HepG2 (cell line): ENCODE results near the gene METTL26. TPM values are rescaled to one million over a fixed set of nuclear protein-coding genes. Genes with fewer than 3 reads are reported as not detected.

Experiments used
- DDIT3 ChIP-seq: sonication (generic); formaldehyde crosslinking; IDR thresholded peaks from 2 replicates; pipeline ENCODE4 v1.4.0; 2020; ENCODE audit warnings: mild to moderate bottlenecking, missing genetic modification reagents
- FIP1L1 ChIP-seq: fragments of 200-400 bp; formaldehyde crosslinking; IDR thresholded peaks from 2 replicates; pipeline ENCODE4 v1.6.1; 2018; ENCODE audit warnings: low read depth, mild to moderate bottlenecking, low read length, moderate library complexity, borderline replicate concordance; ENCODE audit not compliant: insufficient read depth
- FOXK2 ChIP-seq: fragments of 450-650 bp; IDR thresholded peaks from 2 replicates; pipeline ENCODE4 v1.6.1; 2016
- FOXP1 ChIP-seq, 2 experiments: fragments of 450-650 bp in 1 of 2; IDR thresholded peaks; 2 replicates each; pipeline ENCODE4 v1.6.1; 2017 to 2018; ENCODE audit warnings: antibody characterized with exemption in 1 of 2
- HMGA1 ChIP-seq: sonication (generic); formaldehyde crosslinking; conservative IDR thresholded peaks from 2 replicates; pipeline ENCODE4 v1.4.0; 2020; ENCODE audit warnings: missing genetic modification reagents
- JUND ChIP-seq: sonication (generic); formaldehyde crosslinking; IDR thresholded peaks from 2 replicates; pipeline ENCODE4 v1.8.0; 2022; ENCODE audit warnings: mild to moderate bottlenecking, missing genetic modification reagents
- NKX3-1 ChIP-seq: sonication (generic); formaldehyde crosslinking; IDR thresholded peaks from 2 replicates; pipeline ENCODE4 v1.5.0; 2020; ENCODE audit warnings: missing genetic modification reagents
- ZC3H13 ChIP-seq: sonication (generic); formaldehyde crosslinking; IDR thresholded peaks from 2 replicates; pipeline ENCODE4 v1.8.1; 2023; ENCODE audit warnings: mild to moderate bottlenecking, missing genetic modification reagents, moderate library complexity
- ZNF343 ChIP-seq: sonication (generic); formaldehyde crosslinking; IDR thresholded peaks from 2 replicates; pipeline ENCODE4 v1.4.0; 2020; ENCODE audit warnings: mild to moderate bottlenecking, missing genetic modification reagents
- ZNF572 ChIP-seq: sonication (generic); formaldehyde crosslinking; IDR thresholded peaks from 2 replicates; pipeline ENCODE4 v1.5.1; 2020; ENCODE audit warnings: mild to moderate bottlenecking, missing genetic modification reagents
- ZNF629 ChIP-seq: sonication (generic); formaldehyde crosslinking; conservative IDR thresholded peaks from 2 replicates; pipeline ENCODE4 v1.5.0; 2020; ENCODE audit warnings: missing genetic modification reagents
- ZNF891 ChIP-seq: sonication (generic); formaldehyde crosslinking; IDR thresholded peaks from 2 replicates; pipeline ENCODE4 v1.5.0; 2020; ENCODE audit warnings: mild to moderate bottlenecking, missing genetic modification reagents
- polyA plus RNA-seq, 8 experiments: library from polyadenylated mRNA; depleted of rRNA in 3 of 8; stranded (reverse) in 7 of 8; unstranded in 1 of 8; fragments of >200 nt; fragmentation: Illumina TruSeq in 4 of 8; extraction: Trizol in 4 of 8; gene quantifications; 2 replicates each; pipeline versions ENCODE4 v1.2.1 to v1.2.3, GENCODE V29; 2011 to 2016; ENCODE audit warnings: low read depth in 4 of 8, missing spikeins in 1 of 8, mixed read lengths in 1 of 8; ENCODE audit not compliant: insufficient read depth in 1 of 8
- total RNA-seq, 5 experiments: library from RNA; depleted of rRNA; stranded (reverse); fragments of >200 nt; fragmentation: Illumina TruSeq; extraction: Trizol; gene quantifications; 2 replicates each; pipeline ENCODE4 v1.2.3, GENCODE V29; 2016; ENCODE audit warnings: low read depth in 1 of 5
- TF ChIP-seq, protein P1 (sequence below): sonication (generic); formaldehyde crosslinking; IDR thresholded peaks from 2 replicates; pipeline ENCODE4 v1.5.1; 2020; ENCODE audit warnings: mild to moderate bottlenecking, missing genetic modification reagents
- TF ChIP-seq, protein P2 (sequence below): sonication (generic); formaldehyde crosslinking; IDR thresholded peaks from 2 replicates; pipeline ENCODE4 v1.5.0; 2020; ENCODE audit warnings: mild to moderate bottlenecking, missing genetic modification reagents
- TF ChIP-seq, protein P3 (sequence below): sonication (generic); formaldehyde crosslinking; IDR thresholded peaks from 2 replicates; pipeline ENCODE4 v1.8.1; 2022; ENCODE audit warnings: low read depth, mild to moderate bottlenecking, missing genetic modification reagents

Gene METTL26
- total and polyA plus RNA-seq, 2 of the 13 experiments (the other 11 are each of a cell fraction or from before 2014, with no cell fraction given), result 65.5 to 70.1 TPM

DNA sequence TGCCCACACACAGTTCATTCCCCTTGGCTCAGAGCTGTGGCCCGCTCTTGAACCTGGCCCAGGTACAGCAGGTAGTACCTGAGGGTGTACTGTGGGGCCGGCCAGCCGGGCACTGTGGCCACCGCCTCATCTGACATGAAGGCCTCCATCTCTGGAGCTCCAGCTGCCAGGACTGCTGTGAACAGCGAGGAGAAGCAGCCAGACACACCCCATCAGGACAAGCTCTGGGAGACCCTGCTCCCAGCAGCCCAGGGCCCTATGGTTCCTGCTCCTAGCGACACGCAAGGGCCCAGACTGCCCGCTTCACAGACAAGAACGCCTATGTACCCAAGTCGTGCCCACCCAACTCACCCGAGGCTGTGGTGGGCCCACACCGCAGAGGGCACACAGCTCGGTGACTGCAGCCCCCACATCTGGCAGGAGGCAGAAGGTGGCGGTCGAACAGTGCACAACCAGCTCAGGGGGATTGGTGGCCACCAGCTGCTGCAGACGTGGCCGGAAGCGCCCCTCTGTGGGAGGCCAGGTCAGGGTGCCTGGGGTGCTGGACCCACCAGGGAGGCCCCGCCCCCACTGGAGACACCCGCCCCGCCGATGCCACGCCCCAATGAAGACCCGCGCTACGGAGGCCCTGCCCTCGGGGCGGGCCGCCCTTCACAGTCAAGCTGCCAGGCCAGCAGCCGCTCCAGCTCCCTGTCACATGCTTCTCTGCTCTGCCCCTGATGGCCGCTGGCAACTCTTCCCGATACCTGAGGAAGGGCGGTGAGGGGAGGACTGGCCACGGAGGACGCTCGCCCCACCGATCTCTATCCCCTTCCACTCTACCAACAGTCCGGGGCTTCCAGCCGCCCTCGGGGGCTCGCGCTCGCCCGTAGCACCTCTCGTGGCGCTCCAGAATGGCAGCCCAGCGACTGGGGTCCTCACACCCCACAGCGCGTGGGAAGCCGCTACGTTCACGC, 43.0 kb upstream of the METTL26 start (continued):
- TF ChIP-seq, protein P1, sequence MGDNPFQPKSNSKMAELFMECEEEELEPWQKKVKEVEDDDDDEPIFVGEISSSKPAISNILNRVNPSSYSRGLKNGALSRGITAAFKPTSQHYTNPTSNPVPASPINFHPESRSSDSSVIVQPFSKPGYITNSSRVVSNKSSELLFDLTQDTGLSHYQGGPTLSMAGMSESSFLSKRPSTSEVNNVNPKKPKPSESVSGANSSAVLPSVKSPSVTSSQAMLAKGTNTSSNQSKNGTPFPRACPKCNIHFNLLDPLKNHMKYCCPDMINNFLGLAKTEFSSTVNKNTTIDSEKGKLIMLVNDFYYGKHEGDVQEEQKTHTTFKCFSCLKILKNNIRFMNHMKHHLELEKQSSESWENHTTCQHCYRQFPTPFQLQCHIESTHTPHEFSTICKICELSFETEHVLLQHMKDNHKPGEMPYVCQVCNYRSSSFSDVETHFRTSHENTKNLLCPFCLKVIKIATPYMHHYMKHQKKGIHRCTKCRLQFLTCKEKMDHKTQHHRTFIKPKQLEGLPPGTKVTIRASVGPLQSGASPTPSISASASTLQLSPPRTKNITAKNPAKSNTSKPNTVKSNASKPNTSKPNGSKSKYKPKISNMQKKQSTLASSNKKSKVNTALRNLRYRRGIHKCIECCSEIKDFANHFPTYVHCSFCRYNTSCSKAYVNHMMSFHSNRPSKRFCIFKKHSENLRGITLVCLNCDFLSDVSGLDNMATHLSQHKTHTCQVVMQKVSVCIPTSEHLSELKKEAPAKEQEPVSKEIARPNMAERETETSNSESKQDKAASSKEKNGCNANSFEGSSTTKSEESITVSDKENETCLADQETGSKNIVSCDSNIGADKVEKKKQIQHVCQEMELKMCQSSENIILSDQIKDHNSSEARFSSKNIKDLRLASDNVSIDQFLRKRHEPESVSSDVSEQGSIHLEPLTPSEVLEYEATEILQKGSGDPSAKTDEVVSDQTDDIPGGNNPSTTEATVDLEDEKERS, result peak; percentile 58; the same call in 1 of the 2 replicates
- TF ChIP-seq DDIT3 (CRISPR knock-in tag), result no peak
- TF ChIP-seq, protein P2, sequence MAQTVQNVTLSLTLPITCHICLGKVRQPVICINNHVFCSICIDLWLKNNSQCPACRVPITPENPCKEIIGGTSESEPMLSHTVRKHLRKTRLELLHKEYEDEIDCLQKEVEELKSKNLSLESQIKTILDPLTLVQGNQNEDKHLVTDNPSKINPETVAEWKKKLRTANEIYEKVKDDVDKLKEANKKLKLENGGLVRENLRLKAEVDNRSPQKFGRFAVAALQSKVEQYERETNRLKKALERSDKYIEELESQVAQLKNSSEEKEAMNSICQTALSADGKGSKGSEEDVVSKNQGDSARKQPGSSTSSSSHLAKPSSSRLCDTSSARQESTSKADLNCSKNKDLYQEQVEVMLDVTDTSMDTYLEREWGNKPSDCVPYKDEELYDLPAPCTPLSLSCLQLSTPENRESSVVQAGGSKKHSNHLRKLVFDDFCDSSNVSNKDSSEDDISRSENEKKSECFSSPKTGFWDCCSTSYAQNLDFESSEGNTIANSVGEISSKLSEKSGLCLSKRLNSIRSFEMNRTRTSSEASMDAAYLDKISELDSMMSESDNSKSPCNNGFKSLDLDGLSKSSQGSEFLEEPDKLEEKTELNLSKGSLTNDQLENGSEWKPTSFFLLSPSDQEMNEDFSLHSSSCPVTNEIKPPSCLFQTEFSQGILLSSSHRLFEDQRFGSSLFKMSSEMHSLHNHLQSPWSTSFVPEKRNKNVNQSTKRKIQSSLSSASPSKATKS, result no peak
- TF ChIP-seq FOXP1 (IDR thresholded peaks at IDR 0.05), result no peak
- TF ChIP-seq FOXP1 (CRISPR knock-in tag; IDR thresholded peaks at IDR 0.05), result no peak
- TF ChIP-seq FOXK2, result no peak
- peak; percentile 91 for TF ChIP-seq ZC3H13 (CRISPR knock-in tag)
- TF ChIP-seq NKX3-1 (CRISPR knock-in tag), result no peak
- TF ChIP-seq ZNF343 (CRISPR knock-in tag), result no peak
- no peak for TF ChIP-seq ZNF891 (CRISPR knock-in tag)
- TF ChIP-seq JUND (CRISPR knock-in tag), result no peak
- no peak for TF ChIP-seq ZNF572 (CRISPR knock-in tag)
- no peak for TF ChIP-seq HMGA1
- 0 out of 2 replicates have a peak, but pooled peaks have one; percentile 19 for TF ChIP-seq ZNF629 (CRISPR knock-in tag)
- no peak for TF ChIP-seq FIP1L1
- TF ChIP-seq, protein P3, sequence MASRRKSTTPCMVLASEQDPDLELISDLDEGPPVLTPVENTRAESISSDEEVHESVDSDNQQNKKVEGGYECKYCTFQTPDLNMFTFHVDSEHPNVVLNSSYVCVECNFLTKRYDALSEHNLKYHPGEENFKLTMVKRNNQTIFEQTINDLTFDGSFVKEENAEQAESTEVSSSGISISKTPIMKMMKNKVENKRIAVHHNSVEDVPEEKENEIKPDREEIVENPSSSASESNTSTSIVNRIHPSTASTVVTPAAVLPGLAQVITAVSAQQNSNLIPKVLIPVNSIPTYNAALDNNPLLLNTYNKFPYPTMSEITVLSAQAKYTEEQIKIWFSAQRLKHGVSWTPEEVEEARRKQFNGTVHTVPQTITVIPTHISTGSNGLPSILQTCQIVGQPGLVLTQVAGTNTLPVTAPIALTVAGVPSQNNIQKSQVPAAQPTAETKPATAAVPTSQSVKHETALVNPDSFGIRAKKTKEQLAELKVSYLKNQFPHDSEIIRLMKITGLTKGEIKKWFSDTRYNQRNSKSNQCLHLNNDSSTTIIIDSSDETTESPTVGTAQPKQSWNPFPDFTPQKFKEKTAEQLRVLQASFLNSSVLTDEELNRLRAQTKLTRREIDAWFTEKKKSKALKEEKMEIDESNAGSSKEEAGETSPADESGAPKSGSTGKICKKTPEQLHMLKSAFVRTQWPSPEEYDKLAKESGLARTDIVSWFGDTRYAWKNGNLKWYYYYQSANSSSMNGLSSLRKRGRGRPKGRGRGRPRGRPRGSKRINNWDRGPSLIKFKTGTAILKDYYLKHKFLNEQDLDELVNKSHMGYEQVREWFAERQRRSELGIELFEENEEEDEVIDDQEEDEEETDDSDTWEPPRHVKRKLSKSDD (CRISPR knock-in tag), result no peak
